Immature natural killer cell (primary cell): ENCODE measurements around the gene ARHGEF9. TPM values are rescaled to one million over a fixed set of nuclear protein-coding genes. Genes with fewer than 3 reads are reported as not detected.
A peak's percentile ranks its signal among the peaks of the same experiment; 100 is the strongest.
"Not testable (repeated sequence)": the region's sequence is repeated elsewhere in the genome, so short reads cannot be mapped to it uniquely, and the experiment has no call there.

Experiments used
- DNase-seq, 3 donors: peaks; one replicate each; pipeline ENCODE4 v3.0.0; 2022; ENCODE audit warnings: mixed read lengths in 1 of 3
- H3K27ac Mint-ChIP-seq, 6 donors: one replicate each; pipeline ENCODE4 v1.8.0; 2020; ENCODE audit warnings: mixed read lengths in 6 of 6, mild to moderate bottlenecking in 5 of 6, inconsistent platforms in 4 of 6, moderate library complexity in 3 of 6
- H3K27me3 Mint-ChIP-seq, 3 donors: one replicate each; pipeline ENCODE4 v1.8.0; 2020 to 2021; ENCODE audit warnings: low read depth in 3 of 3, mild to moderate bottlenecking in 3 of 3, mixed read lengths in 3 of 3, moderate library complexity in 3 of 3, inconsistent platforms in 1 of 3
- H3K36me3 Mint-ChIP-seq, 3 donors: one replicate each; pipeline ENCODE4 v1.8.0; 2020; ENCODE audit warnings: mixed read lengths in 3 of 3, inconsistent platforms in 2 of 3, mild to moderate bottlenecking in 2 of 3
- H3K4me1 Mint-ChIP-seq, 2 donors: one replicate each; pipeline ENCODE4 v1.8.0; 2020; ENCODE audit warnings: inconsistent platforms in 2 of 2, mild to moderate bottlenecking in 2 of 2, mixed read lengths in 2 of 2, moderate library complexity in 1 of 2
- H3K4me3 Mint-ChIP-seq, 5 donors: one replicate each; pipeline ENCODE4 v1.8.0; 2020; ENCODE audit warnings: mild to moderate bottlenecking in 5 of 5, mixed read lengths in 5 of 5, inconsistent platforms in 3 of 5, moderate library complexity in 3 of 5
- H3K9me3 Mint-ChIP-seq, 6 donors: one replicate each; pipeline ENCODE4 v1.8.0; 2020; ENCODE audit warnings: mild to moderate bottlenecking in 6 of 6, mixed read lengths in 6 of 6, inconsistent platforms in 4 of 6, moderate library complexity in 3 of 6
- polyA plus RNA-seq, 3 donors: library from polyadenylated mRNA; unstranded; fragments of 300-500 nt; fragmentation: Illumina TruSeq; gene quantifications; one replicate each; pipeline ENCODE4 v1.2.3, GENCODE V29; 2021

Gene ARHGEF9
- 10 to 100 TPM; 13.3 to 21.2 (median 15.5) TPM for polyA plus RNA-seq

DNA sequence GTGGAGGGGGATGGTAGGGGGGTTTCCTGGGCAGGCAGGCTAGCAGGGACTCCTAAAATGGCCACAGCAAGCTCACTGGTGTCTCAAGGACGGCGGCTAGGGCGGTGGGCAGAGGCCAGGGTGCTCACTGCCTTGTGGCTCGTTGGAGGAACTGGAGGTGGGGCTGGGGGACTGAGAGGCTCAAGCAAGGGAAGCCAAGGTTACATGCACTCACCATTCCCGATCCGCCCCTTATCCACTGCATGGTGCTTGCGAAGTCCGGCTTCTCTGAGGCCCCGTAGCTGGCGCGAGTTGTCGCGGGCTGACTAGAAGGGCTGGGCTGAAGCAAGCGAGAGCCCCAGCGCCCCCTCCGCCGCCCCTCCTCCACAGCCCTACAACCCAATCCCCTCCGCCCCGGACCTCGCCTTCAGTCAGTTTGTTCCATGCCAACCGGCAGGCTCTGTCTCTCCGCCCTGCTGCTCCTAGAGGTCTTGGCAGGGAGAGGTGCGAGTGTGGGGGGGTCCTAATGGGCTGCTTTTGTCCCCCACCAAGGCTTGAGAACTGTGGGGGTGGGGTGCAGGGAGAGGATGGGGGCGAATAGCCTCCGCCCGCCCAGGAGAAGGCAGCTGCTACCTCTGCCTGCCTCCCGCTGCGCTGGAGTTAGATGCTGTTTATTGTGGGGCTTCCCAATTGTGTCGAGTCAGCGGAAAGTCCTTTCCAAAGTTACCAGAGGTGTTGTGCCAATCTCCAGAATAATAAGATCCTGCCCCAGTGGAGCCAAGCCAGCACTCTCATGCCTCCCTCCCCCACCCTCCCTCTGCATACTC is at the start of gene ARHGEF9:
Gene ARHGEF9 (minus strand): TSS at position 313 of the 806 bp plus-strand sequence. CDS start 69 bp downstream, at position 244.
- peak within 1 kb of the TSS in 2 of 6 donors; percentile 14 to 26 for H3K27ac Mint-ChIP-seq
- H3K4me3 Mint-ChIP-seq = peak within 1 kb of the TSS; percentile 66 to 82 (median 76)
- H3K4me1 Mint-ChIP-seq = peaks cover 2 to 7% of the 10 kb centered on the region in 2 donors
- no peaks in the 10 kb centered on the region for H3K36me3 Mint-ChIP-seq
- H3K27me3 Mint-ChIP-seq = peaks cover 0 to 2% (median 0%) of the 10 kb centered on the region in 3 donors
- peak in 1 of 3 donors; percentile 4 for DNase-seq
- H3K9me3 Mint-ChIP-seq = no peaks in the 10 kb centered on the region

DNA sequence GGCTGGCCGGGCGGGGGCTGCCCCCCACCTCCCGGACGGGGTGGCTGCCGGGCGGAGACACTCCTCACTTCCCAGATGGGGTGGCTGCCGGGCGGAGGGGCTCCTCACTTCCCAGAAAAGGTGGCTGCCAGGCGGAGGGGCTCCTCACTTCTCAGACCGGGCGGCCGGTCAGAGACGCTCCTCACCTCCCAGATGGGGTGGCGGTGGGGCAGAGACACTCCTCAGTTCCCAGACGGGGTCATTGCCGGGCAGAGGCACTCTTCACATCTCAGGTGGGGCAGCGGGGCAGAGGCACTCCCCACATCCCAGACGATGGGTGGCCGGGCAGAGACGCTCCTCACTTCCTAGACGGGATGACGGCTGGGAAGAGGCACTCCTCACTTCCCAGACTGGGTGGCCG is 40.4 kb upstream of the ARHGEF9 start:
- not testable (repeated sequence) for H3K9me3 Mint-ChIP-seq, H3K4me3 Mint-ChIP-seq, DNase-seq, H3K36me3 Mint-ChIP-seq, H3K4me1 Mint-ChIP-seq, H3K27ac Mint-ChIP-seq, H3K27me3 Mint-ChIP-seq

DNA sequence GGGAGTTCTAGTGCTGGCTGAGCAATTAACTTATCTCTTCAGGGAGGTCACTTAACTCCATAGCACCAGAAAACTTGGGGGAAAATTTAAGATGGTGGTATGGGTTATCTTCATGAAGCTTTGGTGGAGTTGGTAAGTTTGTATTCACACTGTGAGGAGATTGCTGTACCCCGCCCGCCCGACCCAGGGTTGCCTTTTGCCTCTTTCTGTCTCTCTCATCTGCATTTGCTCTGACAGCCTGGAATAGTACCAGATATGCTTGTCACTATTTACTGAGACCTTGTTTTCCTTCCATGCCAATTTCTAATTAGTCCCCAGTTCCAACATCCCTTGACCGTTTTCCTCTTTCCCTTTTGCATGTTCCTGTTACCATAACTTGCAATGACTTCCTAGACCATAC is 33.1 kb upstream of the ARHGEF9 start:
- H3K9me3 Mint-ChIP-seq = no peaks in the 10 kb centered on the region
- H3K4me3 Mint-ChIP-seq = no peak overlapping the region
- no peaks in the 10 kb centered on the region for H3K36me3 Mint-ChIP-seq
- peaks cover 0 to 1% (median 1%) of the 10 kb centered on the region in 3 donors for H3K27me3 Mint-ChIP-seq
- no peak overlapping the region for H3K27ac Mint-ChIP-seq
- DNase-seq = no peak
- no peaks in the 10 kb centered on the region for H3K4me1 Mint-ChIP-seq

DNA sequence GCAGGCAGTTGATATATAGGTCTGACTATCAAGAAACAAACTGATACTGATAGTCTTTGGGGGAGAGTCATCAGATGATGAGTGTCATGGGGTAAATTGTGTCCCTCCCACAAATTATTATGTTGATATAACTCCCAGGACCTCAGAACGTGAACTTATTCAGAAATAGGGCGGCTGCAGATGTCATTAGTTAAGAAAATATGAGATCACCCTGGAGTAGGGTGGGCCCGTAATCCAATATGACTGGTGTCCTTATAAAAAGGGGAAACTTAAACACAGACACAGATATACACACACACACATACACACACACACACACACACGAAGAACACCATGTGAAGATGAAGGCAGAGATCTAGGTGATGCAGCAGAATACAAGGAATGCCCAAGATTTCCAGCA is 32.7 kb upstream of the ARHGEF9 start:
- Mint-ChIP-seq H3K4me1 (no peaks in the 10 kb centered on the region), H3K4me3 (no peak overlapping the region), H3K9me3 (no peaks in the 10 kb centered on the region), H3K27me3 (peaks cover 0 to 1% (median 1%) of the 10 kb centered on the region in 3 donors), H3K36me3 (no peaks in the 10 kb centered on the region), H3K27ac (no peak overlapping the region)
- DNase-seq = no peak

GRCh38 chrX:63812823-63813222 is 27.8 kb upstream of the ARHGEF9 start:
- H3K36me3 Mint-ChIP-seq = no peaks in the 10 kb centered on the region
- DNase-seq = no peak
- peaks cover 0 to 3% (median 0%) of the 10 kb centered on the region in 6 donors for H3K9me3 Mint-ChIP-seq
- H3K27me3 Mint-ChIP-seq = peaks cover 0 to 1% (median 0%) of the 10 kb centered on the region in 3 donors
- H3K4me1 Mint-ChIP-seq = no peaks in the 10 kb centered on the region
- H3K4me3 Mint-ChIP-seq = no peak overlapping the region
- H3K27ac Mint-ChIP-seq = no peak overlapping the region

- H3K4me3 Mint-ChIP-seq = no peak overlapping the region
- H3K36me3 Mint-ChIP-seq = no peaks in the 10 kb centered on the region
- H3K9me3 Mint-ChIP-seq = peaks cover 0 to 3% (median 0%) of the 10 kb centered on the region in 6 donors
- no peak overlapping the region for H3K27ac Mint-ChIP-seq
- no peaks in the 10 kb centered on the region for H3K4me1 Mint-ChIP-seq
- no peak for DNase-seq
- H3K27me3 Mint-ChIP-seq = peaks cover 0 to 1% (median 0%) of the 10 kb centered on the region in 3 donors
Observed at GRCh38 chrX:63810746-63811145, 25.7 kb upstream of the ARHGEF9 start.

DNA sequence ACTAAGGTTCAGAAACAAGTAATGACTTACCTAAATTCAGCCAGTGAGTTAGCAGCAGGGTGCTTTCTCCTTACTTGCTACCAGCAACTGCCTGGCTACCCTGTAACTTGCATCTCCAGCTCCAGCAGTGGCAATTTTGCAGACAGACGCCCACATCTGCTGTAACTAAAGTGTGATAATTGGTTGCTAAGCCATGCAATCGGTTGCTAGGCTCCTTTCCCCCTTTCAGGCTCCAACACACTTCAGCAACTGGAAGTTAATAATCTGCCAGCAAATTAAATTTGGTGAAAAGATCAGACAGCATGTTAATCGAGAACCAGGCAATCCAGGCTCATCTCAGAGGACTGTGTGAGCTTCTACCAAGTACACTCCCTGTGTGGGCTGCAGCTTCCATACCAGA is 24.2 kb upstream of the ARHGEF9 start:
- DNase-seq = no peak
- Mint-ChIP-seq H3K36me3 (no peaks in the 10 kb centered on the region), H3K4me3 (no peak overlapping the region), H3K27ac (no peak overlapping the region), H3K9me3 (peaks cover 0 to 3% (median 0%) of the 10 kb centered on the region in 6 donors), H3K27me3 (peaks cover 0 to 5% (median 0%) of the 10 kb centered on the region in 3 donors), H3K4me1 (no peaks in the 10 kb centered on the region)

DNA sequence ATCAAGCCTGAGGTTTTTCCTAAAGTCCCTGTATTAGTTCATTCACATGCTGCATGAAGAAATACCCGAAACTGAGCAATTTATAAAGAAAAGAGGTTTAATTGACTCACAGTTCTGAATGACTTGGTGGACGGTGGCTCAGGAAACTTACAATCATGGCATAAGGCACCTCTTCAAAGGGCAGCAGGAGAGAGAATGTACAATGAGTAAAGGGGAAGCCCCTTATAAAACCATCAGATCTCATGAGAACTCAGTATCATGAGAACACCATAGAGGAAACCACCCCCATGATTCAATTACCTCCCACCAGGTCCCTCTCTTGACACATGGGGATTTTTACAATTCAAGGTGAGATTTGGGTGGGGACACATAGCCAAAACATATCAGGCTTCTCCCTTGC is 10.4 kb upstream of the ARHGEF9 start:
- H3K9me3 Mint-ChIP-seq, H3K4me1 Mint-ChIP-seq, H3K27ac Mint-ChIP-seq, DNase-seq, H3K36me3 Mint-ChIP-seq, H3K4me3 Mint-ChIP-seq: not testable (repeated sequence)
- peaks cover 0 to 20% (median 2%) of the 10 kb centered on the region in 3 donors for H3K27me3 Mint-ChIP-seq

- peak overlapping the region; percentile 66 to 82 (median 76) for H3K4me3 Mint-ChIP-seq
- peaks cover 0 to 2% (median 0%) of the 10 kb centered on the region in 3 donors for H3K27me3 Mint-ChIP-seq
- H3K36me3 Mint-ChIP-seq = no peaks in the 10 kb centered on the region
- no peaks in the 10 kb centered on the region for H3K9me3 Mint-ChIP-seq
- peaks cover 2 to 7% of the 10 kb centered on the region in 2 donors for H3K4me1 Mint-ChIP-seq
- DNase-seq = no peak
- no peak overlapping the region for H3K27ac Mint-ChIP-seq
Observed at GRCh38 chrX:63785708-63786040, 660 bp upstream of the ARHGEF9 start.

GRCh38 chrX:63784346-63784901 is 590 bp downstream of the ARHGEF9 start:
- Mint-ChIP-seq H3K27me3 (peaks cover 0 to 2% (median 0%) of the 10 kb centered on the region in 3 donors), H3K4me3 (peak overlapping the region; percentile 66 to 82 (median 76)), H3K4me1 (peaks cover 2 to 7% of the 10 kb centered on the region in 2 donors), H3K36me3 (no peaks in the 10 kb centered on the region), H3K9me3 (no peaks in the 10 kb centered on the region), H3K27ac (peak overlapping the region in 1 of 6 donors; percentile 26)
- DNase-seq = no peak

DNA sequence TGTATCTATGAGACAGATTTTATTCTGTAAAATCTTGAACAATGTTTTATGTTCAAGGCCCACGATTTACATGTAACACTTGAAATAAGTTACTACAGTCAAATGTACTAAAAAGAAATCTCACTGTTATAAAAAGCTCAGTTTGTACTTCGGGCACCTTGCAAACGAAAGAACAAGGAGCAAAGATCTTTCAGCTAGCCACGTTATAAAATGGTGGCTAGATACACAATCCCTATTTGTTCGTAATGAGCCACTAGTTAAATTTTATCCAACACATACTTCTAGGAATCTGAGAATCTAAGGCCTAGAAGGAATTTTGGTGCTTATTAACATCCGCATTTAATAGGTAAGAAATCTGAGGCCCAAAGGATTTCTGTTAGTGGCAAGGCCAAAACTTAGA is 2.5 kb downstream of the ARHGEF9 start:
- Mint-ChIP-seq H3K36me3 (no peaks in the 10 kb centered on the region), H3K4me3 (no peak overlapping the region), H3K27me3 (peaks cover 0 to 4% (median 0%) of the 10 kb centered on the region in 3 donors), H3K27ac (no peak overlapping the region), H3K4me1 (peaks cover 2 to 7% of the 10 kb centered on the region in 2 donors), H3K9me3 (peaks cover 0 to 2% (median 0%) of the 10 kb centered on the region in 6 donors)
- no peak for DNase-seq

GRCh38 chrX:63768760-63769159 is 16.3 kb downstream of the ARHGEF9 start:
- H3K27ac Mint-ChIP-seq = no peak overlapping the region
- H3K4me3 Mint-ChIP-seq = no peak overlapping the region

DNA sequence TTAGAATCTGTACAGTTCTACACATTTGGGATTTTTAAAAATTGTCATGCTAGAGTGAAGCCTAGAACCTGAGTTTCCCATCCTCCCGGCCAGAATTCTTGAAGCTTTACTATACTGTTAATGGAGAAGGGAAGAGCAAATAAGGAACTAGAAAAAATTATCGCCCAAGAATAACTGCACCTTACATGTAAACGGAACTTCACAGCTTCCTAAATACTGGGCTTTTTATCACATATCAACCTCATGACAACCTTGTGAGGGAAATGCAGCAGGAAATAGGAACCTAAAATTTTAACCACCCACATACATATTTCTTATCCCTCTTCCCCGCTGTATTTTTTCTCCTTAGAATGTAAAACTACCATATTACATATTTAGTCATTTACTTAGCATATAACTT is 19.3 kb downstream of the ARHGEF9 start:
- Mint-ChIP-seq H3K9me3 (peaks cover 0 to 12% (median 4%) of the 10 kb centered on the region in 6 donors), H3K36me3 (peaks cover 0 to 3% (median 3%) of the 10 kb centered on the region in 3 donors), H3K4me1 (peaks cover 3 to 8% of the 10 kb centered on the region in 2 donors), H3K4me3 (no peak overlapping the region), H3K27ac (no peak overlapping the region), H3K27me3 (peaks cover 0 to 3% (median 2%) of the 10 kb centered on the region in 3 donors)
- DNase-seq = no peak

More at GRCh38 chrX:63768760-63769159, 16.3 kb downstream of the ARHGEF9 start:
- DNase-seq = no peak
- Mint-ChIP-seq H3K27me3 (peaks cover 0 to 5% (median 4%) of the 10 kb centered on the region in 3 donors), H3K36me3 (peaks cover 0 to 3% (median 3%) of the 10 kb centered on the region in 3 donors), H3K9me3 (peaks cover 0 to 12% (median 4%) of the 10 kb centered on the region in 6 donors), H3K4me1 (no peaks in the 10 kb centered on the region)

DNA sequence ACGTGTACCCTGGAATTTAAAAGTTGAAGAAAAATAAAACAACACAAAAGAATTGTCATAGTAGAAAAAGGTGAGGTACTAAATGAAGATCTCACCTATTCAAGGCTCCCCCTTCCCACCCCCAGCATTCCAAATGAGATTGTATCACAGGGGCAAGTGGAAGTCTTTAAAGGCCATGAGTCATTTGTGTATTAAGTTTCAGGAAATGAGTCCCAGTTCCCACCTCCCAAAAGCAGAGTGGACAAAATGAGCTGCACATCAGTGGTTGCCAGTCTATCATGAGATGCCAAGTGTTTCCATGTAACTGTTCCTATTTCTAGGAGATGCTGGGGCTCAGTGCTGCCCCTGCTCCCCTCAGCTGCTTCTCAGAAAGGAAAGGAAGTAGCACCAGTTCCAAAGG is 20.1 kb downstream of the ARHGEF9 start:
- H3K9me3 Mint-ChIP-seq = peaks cover 0 to 12% (median 4%) of the 10 kb centered on the region in 6 donors
- no peak overlapping the region for H3K27ac Mint-ChIP-seq
- H3K4me3 Mint-ChIP-seq = no peak overlapping the region
- H3K27me3 Mint-ChIP-seq = peaks cover 0 to 2% (median 2%) of the 10 kb centered on the region in 3 donors
- no peak for DNase-seq
- peaks cover 3 to 8% of the 10 kb centered on the region in 2 donors for H3K4me1 Mint-ChIP-seq
- H3K36me3 Mint-ChIP-seq = peaks cover 0 to 3% (median 3%) of the 10 kb centered on the region in 3 donors
